ENCODE results near the gene ALKBH7.

GRCh38 chr19:6372594-6373095, at the start of gene ALKBH7:
- no peak for TF ChIP-seq CTCF (IDR thresholded peaks at IDR 0.05)
- peak; percentile 33 for TF ChIP-seq POLR2A (IDR thresholded peaks at IDR 0.05; ENCODE audit: low read depth)
- TF ChIP-seq EP300 (IDR thresholded peaks at IDR 0.05) = no peak
